ENCODE data around the gene DCBLD1.

DNA sequence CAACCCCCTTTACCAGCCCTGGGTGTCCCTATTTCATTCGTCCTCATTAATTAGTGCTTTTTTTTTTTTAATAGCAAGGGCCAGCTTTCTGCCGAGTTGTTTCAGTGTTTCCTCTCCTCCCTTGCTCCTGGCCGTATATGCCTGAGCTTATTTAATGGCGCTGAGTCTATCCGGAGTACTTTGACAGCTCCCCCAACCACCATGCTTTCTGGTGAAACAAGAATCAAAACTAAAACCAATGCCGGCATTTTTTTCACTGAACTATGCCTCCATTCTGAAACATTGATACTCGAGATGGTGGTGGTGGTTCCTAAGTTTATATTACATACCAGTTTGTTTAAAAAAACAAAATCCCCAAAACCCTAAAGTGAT is 1.2 kb downstream of the DCBLD1 start:
- TF ChIP-seq CTCF (IDR thresholded peaks at IDR 0.05) (no peak), POLR2A (IDR thresholded peaks at IDR 0.05) (no peak), POLR2AphosphoS5 (IDR thresholded peaks at IDR 0.05) (no peak), EP300 (IDR thresholded peaks at IDR 0.05) (no peak)
